ENCODE data around the gene BAX. TPM values are rescaled to one million over a fixed set of nuclear protein-coding genes. Genes with fewer than 3 reads are reported as not detected.

The BAX gene
- total RNA-seq, 1 donor from 2014 or later, result 111 TPM

DNA sequence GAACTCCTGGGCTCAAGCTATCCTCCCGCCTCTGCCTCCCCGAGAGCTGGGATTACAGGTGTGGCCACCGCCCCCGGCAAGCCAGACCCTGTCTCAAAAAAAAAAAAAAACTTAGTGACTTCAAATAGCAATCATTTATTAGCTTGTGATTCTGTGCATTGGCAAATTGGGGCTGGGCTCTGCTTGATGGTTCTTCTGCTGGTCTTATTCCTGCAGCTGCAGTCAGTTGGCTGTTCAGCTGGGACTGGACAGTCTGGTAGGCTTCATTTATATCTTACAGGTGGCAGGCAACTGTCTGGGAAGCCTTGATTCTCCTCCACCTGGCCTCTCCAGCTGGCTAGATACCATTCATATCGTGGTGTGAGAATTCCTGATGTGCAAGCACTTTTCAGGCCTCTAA, 13.8 kb upstream of the BAX start:
- no peaks in the 10 kb centered on the region for H3K36me3 Mint-ChIP-seq (ENCODE audit: low read depth)
- ChIA-PET CTCF (no interaction called here), POLR2A (no interaction called here)
- intact Hi-C loops (cut with micrococcal nuclease), result no loop called here
- H3K4me3 Mint-ChIP-seq, result no peak overlapping the region
- no peak for ATAC-seq (ENCODE audit: low read depth)
- H3K27me3 Mint-ChIP-seq, result no peaks in the 10 kb centered on the region
- H3K9me3 Mint-ChIP-seq, result no peaks in the 10 kb centered on the region
- no peak overlapping the region for H3K27ac Mint-ChIP-seq
- no peak for DNase-seq
- no peaks in the 10 kb centered on the region for H3K4me1 Mint-ChIP-seq
- TF ChIP-seq, protein P1, sequence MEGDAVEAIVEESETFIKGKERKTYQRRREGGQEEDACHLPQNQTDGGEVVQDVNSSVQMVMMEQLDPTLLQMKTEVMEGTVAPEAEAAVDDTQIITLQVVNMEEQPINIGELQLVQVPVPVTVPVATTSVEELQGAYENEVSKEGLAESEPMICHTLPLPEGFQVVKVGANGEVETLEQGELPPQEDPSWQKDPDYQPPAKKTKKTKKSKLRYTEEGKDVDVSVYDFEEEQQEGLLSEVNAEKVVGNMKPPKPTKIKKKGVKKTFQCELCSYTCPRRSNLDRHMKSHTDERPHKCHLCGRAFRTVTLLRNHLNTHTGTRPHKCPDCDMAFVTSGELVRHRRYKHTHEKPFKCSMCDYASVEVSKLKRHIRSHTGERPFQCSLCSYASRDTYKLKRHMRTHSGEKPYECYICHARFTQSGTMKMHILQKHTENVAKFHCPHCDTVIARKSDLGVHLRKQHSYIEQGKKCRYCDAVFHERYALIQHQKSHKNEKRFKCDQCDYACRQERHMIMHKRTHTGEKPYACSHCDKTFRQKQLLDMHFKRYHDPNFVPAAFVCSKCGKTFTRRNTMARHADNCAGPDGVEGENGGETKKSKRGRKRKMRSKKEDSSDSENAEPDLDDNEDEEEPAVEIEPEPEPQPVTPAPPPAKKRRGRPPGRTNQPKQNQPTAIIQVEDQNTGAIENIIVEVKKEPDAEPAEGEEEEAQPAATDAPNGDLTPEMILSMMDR (IDR thresholded peaks at IDR 0.05), result no peak

DNA sequence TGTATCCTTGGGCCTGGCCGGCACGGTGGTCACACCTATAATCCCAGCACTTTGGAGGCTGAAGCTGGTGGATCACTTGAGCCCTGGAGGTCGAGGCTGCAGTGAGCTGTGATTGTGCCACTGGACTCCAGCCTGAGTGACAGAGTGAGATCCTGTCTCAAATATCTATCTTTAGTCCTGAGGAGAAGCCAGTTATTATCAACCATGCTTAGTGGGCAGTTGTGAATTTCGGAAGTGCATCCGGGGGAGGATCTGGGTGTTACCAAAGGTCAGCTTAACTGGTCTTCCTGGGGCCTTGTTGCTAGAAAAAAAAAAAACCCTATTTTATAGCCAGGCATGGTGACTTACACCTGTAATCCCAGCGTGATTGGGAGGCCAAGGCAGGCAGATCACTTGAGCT, 11.6 kb upstream of the BAX start:
- no peaks in the 10 kb centered on the region for H3K36me3 Mint-ChIP-seq (ENCODE audit: low read depth)
- H3K27me3 Mint-ChIP-seq, result no peaks in the 10 kb centered on the region
- TF ChIP-seq, protein P1 (IDR thresholded peaks at IDR 0.05), result no peak
- intact Hi-C loops (cut with micrococcal nuclease), result no loop called here
- H3K4me1 Mint-ChIP-seq, result no peaks in the 10 kb centered on the region
- ChIA-PET POLR2A (interaction anchor here (0.7 kb wide), 2 partner anchors 84 to 165 kb away, joined by 3 to 6 read pairs; no protein-coding TSS in a partner anchor), CTCF (no interaction called here)
- DNase-seq, result no peak
- no peak for ATAC-seq (ENCODE audit: low read depth)
- no peak overlapping the region for H3K27ac Mint-ChIP-seq
- H3K9me3 Mint-ChIP-seq, result peaks cover 3% of the 10 kb centered on the region
- H3K4me3 Mint-ChIP-seq, result no peak overlapping the region

DNA sequence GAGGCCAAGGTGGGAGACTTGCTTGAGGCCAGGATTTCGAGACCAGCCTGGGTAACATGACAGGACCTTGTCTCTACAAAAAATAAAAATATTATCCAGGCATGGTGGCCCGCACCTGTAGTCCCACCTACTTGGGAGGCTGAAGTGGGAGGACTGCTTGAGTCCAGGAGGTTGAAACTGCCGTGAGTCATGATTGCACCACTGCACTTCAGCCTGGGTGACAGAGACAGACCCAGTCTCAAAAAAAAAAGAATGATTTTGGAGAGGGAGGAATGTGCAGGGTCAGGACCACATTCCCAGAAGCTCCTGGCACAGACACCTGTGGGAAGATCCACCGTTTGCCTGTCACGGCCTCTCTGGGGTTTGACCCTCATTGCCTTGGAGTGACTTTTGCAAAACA, 9.3 kb upstream of the BAX start:
- ChIA-PET CTCF (no interaction called here), POLR2A (no interaction called here)
- Mint-ChIP-seq H3K9me3 (peaks cover 3% of the 10 kb centered on the region), H3K4me3 (no peak overlapping the region), H3K27me3 (no peaks in the 10 kb centered on the region), H3K27ac (no peak overlapping the region), H3K4me1 (no peaks in the 10 kb centered on the region), H3K36me3 (ENCODE audit: low read depth) (no peaks in the 10 kb centered on the region)
- no peak for ATAC-seq (ENCODE audit: low read depth)
- intact Hi-C loops (cut with micrococcal nuclease), result no loop called here
- TF ChIP-seq, protein P1 (IDR thresholded peaks at IDR 0.05), result no peak
- DNase-seq, result no peak

DNA sequence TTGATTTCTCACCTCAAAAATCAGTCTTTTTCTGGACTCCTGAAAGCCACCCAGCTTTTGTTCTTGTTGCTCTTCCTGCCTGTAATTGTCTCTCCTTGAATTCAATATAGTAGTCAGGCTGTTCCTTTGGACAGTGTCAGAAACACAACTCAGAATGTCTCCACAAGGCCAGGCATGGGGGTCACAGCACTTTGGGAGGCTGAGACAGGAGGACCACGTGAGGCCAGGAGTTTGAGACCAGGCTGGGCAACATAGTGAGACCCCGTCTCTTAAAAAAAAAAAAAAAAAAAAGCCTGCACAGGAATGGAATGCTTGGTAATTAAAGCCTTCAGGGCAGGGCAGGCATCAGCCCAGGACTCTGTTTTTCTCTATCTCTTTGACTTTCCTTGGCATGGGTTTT, 8.9 kb upstream of the BAX start:
- no peaks in the 10 kb centered on the region for H3K4me1 Mint-ChIP-seq
- no peak overlapping the region for H3K27ac Mint-ChIP-seq
- no peak for DNase-seq
- peaks cover 3% of the 10 kb centered on the region for H3K9me3 Mint-ChIP-seq
- intact Hi-C loops (cut with micrococcal nuclease), result no loop called here
- no peaks in the 10 kb centered on the region for H3K27me3 Mint-ChIP-seq
- ATAC-seq (ENCODE audit: low read depth), result no peak
- no peak overlapping the region for H3K4me3 Mint-ChIP-seq
- POLR2A ChIA-PET, result interaction anchor here (0.6 kb wide), 1 partner anchor 65 kb away, joined by 6 read pairs; no protein-coding TSS in a partner anchor
- H3K36me3 Mint-ChIP-seq (ENCODE audit: low read depth), result no peaks in the 10 kb centered on the region
- TF ChIP-seq, protein P1 (IDR thresholded peaks at IDR 0.05), result no peak
- CTCF ChIA-PET, result no interaction called here

DNA sequence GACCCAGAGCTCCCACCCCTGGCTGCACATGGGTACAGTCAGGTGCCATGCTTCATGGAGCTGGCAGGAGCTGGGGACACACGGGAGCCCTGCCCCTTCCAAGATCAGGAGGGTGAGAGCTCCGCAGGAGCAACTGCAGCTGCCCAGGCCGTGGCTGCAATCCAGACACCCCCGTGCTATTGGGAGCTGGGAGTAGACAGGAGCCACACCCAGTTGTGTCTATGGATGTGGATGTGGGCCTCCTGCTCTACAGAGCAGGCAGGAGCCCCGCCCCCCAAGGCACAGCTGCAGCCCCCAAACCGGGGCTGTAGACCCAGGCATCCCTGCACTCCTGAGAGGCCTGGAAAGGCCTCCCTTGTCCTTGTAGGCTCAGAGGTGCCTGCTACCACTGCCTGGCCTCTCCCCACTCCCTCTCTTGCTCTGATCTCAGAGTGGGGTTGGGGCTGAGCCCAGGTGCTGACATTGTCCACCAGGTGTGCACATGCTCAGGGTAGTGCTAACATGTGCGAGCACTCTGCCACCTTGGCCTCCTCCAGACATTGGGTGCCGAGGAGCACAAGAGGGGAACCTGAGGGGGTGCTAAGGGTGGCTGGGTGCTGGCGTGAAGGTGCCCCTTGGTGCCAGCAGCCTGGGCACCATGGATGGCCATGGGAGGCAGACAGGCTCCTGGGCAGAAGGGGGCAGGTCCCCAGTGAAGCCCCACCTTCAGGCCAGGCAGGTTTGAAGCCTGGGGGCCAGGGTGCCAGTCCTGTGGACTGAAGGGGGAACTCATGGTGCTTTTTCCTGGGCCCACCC, 8.0 kb upstream of the BAX start:
- intact Hi-C loops (cut with micrococcal nuclease), result no loop called here
- no peak overlapping the region for H3K4me3 Mint-ChIP-seq
- ChIA-PET POLR2A (interaction anchor here (0.6 kb wide), 1 partner anchor 66 kb away, joined by 6 read pairs; no protein-coding TSS in a partner anchor), CTCF (no interaction called here)
- no peaks in the 10 kb centered on the region for H3K27me3 Mint-ChIP-seq
- H3K9me3 Mint-ChIP-seq, result peaks cover 3% of the 10 kb centered on the region
- DNase-seq, result no peak
- TF ChIP-seq, protein P1 (IDR thresholded peaks at IDR 0.05), result no peak
- H3K4me1 Mint-ChIP-seq, result no peaks in the 10 kb centered on the region
- ATAC-seq (ENCODE audit: low read depth), result no peak
- H3K36me3 Mint-ChIP-seq (ENCODE audit: low read depth), result no peaks in the 10 kb centered on the region
- no peak overlapping the region for H3K27ac Mint-ChIP-seq

Data from activated B cell treated with CpG ODN at 0.5 μM for 24 hours (primary cell).